ENCODE results near the gene GALNTL6. TPM values are rescaled to one million over a fixed set of nuclear protein-coding genes. Genes with fewer than 3 reads are reported as not detected.

Gene GALNTL6
- total RNA-seq, 2 experiments from 2014 or later: not detected

- Mint-ChIP-seq H3K9me3 (ENCODE audit: low read depth) (peaks cover 2% of the 10 kb centered on the region), H3K4me1 (no peaks in the 10 kb centered on the region), H3K36me3 (no peaks in the 10 kb centered on the region), H3K27me3 (no peaks in the 10 kb centered on the region), H3K4me3 (no peak overlapping the region), H3K27ac (no peak overlapping the region)
- ATAC-seq (no peak), DNase-seq (no peak)
- CTCF ChIA-PET: no interaction called here
These were observed 33.0 kb downstream of the GALNTL6 start for GRCh38 chr4:171846232-171846631.

- CTCF ChIA-PET: no interaction called here
- H3K9me3 Mint-ChIP-seq (ENCODE audit: low read depth): peaks cover 2% of the 10 kb centered on the region
- no peaks in the 10 kb centered on the region for H3K4me1 Mint-ChIP-seq
- H3K36me3 Mint-ChIP-seq: no peaks in the 10 kb centered on the region
- no peak for DNase-seq
- H3K4me3 Mint-ChIP-seq: no peak overlapping the region
- ATAC-seq: no peak
- no peaks in the 10 kb centered on the region for H3K27me3 Mint-ChIP-seq
- H3K27ac Mint-ChIP-seq: no peak overlapping the region
These were observed 33.7 kb downstream of the GALNTL6 start for GRCh38 chr4:171846893-171847292.

- Mint-ChIP-seq H3K27me3 (no peaks in the 10 kb centered on the region), H3K4me1 (no peaks in the 10 kb centered on the region), H3K36me3 (no peaks in the 10 kb centered on the region), H3K4me3 (no peak overlapping the region), H3K27ac (no peak overlapping the region), H3K9me3 (ENCODE audit: low read depth) (peaks cover 2% of the 10 kb centered on the region)
- CTCF ChIA-PET: no interaction called here
- DNase-seq: no peak
- no peak for ATAC-seq
These were observed 34.5 kb downstream of the GALNTL6 start for GRCh38 chr4:171847751-171848150.

- Mint-ChIP-seq H3K36me3 (no peaks in the 10 kb centered on the region), H3K27me3 (no peaks in the 10 kb centered on the region), H3K4me1 (no peaks in the 10 kb centered on the region), H3K4me3 (no peak overlapping the region), H3K27ac (no peak overlapping the region), H3K9me3 (ENCODE audit: low read depth) (peaks cover 6% of the 10 kb centered on the region)
- CTCF ChIA-PET: no interaction called here
- ATAC-seq (no peak), DNase-seq (no peak)
These were observed 36.5 kb downstream of the GALNTL6 start for GRCh38 chr4:171849686-171850222.

GRCh38 chr4:171851295-171851694, 38.1 kb downstream of the GALNTL6 start:
- no peaks in the 10 kb centered on the region for H3K27me3 Mint-ChIP-seq
- no peak overlapping the region for H3K27ac Mint-ChIP-seq
- peaks cover 8% of the 10 kb centered on the region for H3K9me3 Mint-ChIP-seq (ENCODE audit: low read depth)
- ATAC-seq: no peak
- CTCF ChIA-PET: no interaction called here
- no peaks in the 10 kb centered on the region for H3K4me1 Mint-ChIP-seq
- DNase-seq: no peak
- H3K4me3 Mint-ChIP-seq: no peak overlapping the region
- no peaks in the 10 kb centered on the region for H3K36me3 Mint-ChIP-seq

- CTCF ChIA-PET: no interaction called here
- DNase-seq (no peak), ATAC-seq (no peak)
- Mint-ChIP-seq H3K27ac (no peak overlapping the region), H3K9me3 (ENCODE audit: low read depth) (peaks cover 9% of the 10 kb centered on the region), H3K27me3 (no peaks in the 10 kb centered on the region), H3K4me3 (no peak overlapping the region), H3K36me3 (no peaks in the 10 kb centered on the region), H3K4me1 (no peaks in the 10 kb centered on the region)
These were observed 44.3 kb downstream of the GALNTL6 start for GRCh38 chr4:171857302-171858012.

- Mint-ChIP-seq H3K27ac (no peak overlapping the region), H3K9me3 (ENCODE audit: low read depth) (peaks cover 3% of the 10 kb centered on the region), H3K4me1 (no peaks in the 10 kb centered on the region), H3K4me3 (no peak overlapping the region), H3K27me3 (no peaks in the 10 kb centered on the region), H3K36me3 (no peaks in the 10 kb centered on the region)
- CTCF ChIA-PET: no interaction called here
- ATAC-seq (no peak), DNase-seq (no peak)
These were observed 62.1 kb downstream of the GALNTL6 start for GRCh38 chr4:171875291-171875690.

- Mint-ChIP-seq H3K4me3 (no peak overlapping the region), H3K9me3 (ENCODE audit: low read depth) (peaks cover 5% of the 10 kb centered on the region), H3K36me3 (no peaks in the 10 kb centered on the region), H3K27me3 (no peaks in the 10 kb centered on the region), H3K27ac (no peak overlapping the region), H3K4me1 (no peaks in the 10 kb centered on the region)
- DNase-seq: no peak
- no peak for ATAC-seq
- CTCF ChIA-PET: no interaction called here
These were observed 63.4 kb downstream of the GALNTL6 start for GRCh38 chr4:171876636-171877035.

- no peak overlapping the region for H3K4me3 Mint-ChIP-seq
- H3K9me3 Mint-ChIP-seq (ENCODE audit: low read depth): peaks cover 5% of the 10 kb centered on the region
- H3K4me1 Mint-ChIP-seq: no peaks in the 10 kb centered on the region
- no peaks in the 10 kb centered on the region for H3K36me3 Mint-ChIP-seq
- DNase-seq (no peak), ATAC-seq (no peak)
- CTCF ChIA-PET: no interaction called here
- no peaks in the 10 kb centered on the region for H3K27me3 Mint-ChIP-seq
- H3K27ac Mint-ChIP-seq: no peak overlapping the region
These were observed 66.9 kb downstream of the GALNTL6 start for GRCh38 chr4:171880136-171880535.

- no peak for ATAC-seq
- no peaks in the 10 kb centered on the region for H3K36me3 Mint-ChIP-seq
- no peaks in the 10 kb centered on the region for H3K4me1 Mint-ChIP-seq
- H3K4me3 Mint-ChIP-seq: no peak overlapping the region
- CTCF ChIA-PET: no interaction called here
- no peaks in the 10 kb centered on the region for H3K27me3 Mint-ChIP-seq
- DNase-seq: no peak
- no peak overlapping the region for H3K27ac Mint-ChIP-seq
- H3K9me3 Mint-ChIP-seq (ENCODE audit: low read depth): peaks cover 9% of the 10 kb centered on the region
These were observed 76.5 kb downstream of the GALNTL6 start for GRCh38 chr4:171889681-171890080.

GRCh38 chr4:171891038-171891437, 77.8 kb downstream of the GALNTL6 start:
- DNase-seq (no peak), ATAC-seq (no peak)
- H3K9me3 Mint-ChIP-seq (ENCODE audit: low read depth): peaks cover 9% of the 10 kb centered on the region
- H3K36me3 Mint-ChIP-seq: no peaks in the 10 kb centered on the region
- CTCF ChIA-PET: no interaction called here
- H3K27me3 Mint-ChIP-seq: no peaks in the 10 kb centered on the region
- H3K4me1 Mint-ChIP-seq: no peaks in the 10 kb centered on the region
- H3K27ac Mint-ChIP-seq: no peak overlapping the region
- H3K4me3 Mint-ChIP-seq: no peak overlapping the region

GRCh38 chr4:171896426-171896825, 83.2 kb downstream of the GALNTL6 start:
- Mint-ChIP-seq H3K36me3 (no peaks in the 10 kb centered on the region), H3K27me3 (no peaks in the 10 kb centered on the region), H3K27ac (no peak overlapping the region), H3K4me3 (no peak overlapping the region), H3K4me1 (no peaks in the 10 kb centered on the region), H3K9me3 (ENCODE audit: low read depth) (peaks cover 5% of the 10 kb centered on the region)
- no peak for ATAC-seq
- no peak for DNase-seq
- CTCF ChIA-PET: no interaction called here

GRCh38 chr4:171919314-171919713, 106.1 kb downstream of the GALNTL6 start:
- no peak overlapping the region for H3K4me3 Mint-ChIP-seq
- H3K4me1 Mint-ChIP-seq: no peaks in the 10 kb centered on the region
- peaks cover 6% of the 10 kb centered on the region for H3K9me3 Mint-ChIP-seq (ENCODE audit: low read depth)
- ATAC-seq (no peak), DNase-seq (no peak)
- CTCF ChIA-PET: no interaction called here
- no peak overlapping the region for H3K27ac Mint-ChIP-seq
- no peaks in the 10 kb centered on the region for H3K27me3 Mint-ChIP-seq
- H3K36me3 Mint-ChIP-seq: no peaks in the 10 kb centered on the region

GRCh38 chr4:171920901-171921300, 107.7 kb downstream of the GALNTL6 start:
- Mint-ChIP-seq H3K4me1 (no peaks in the 10 kb centered on the region), H3K27me3 (no peaks in the 10 kb centered on the region), H3K4me3 (no peak overlapping the region), H3K9me3 (ENCODE audit: low read depth) (peaks cover 6% of the 10 kb centered on the region), H3K36me3 (no peaks in the 10 kb centered on the region), H3K27ac (no peak overlapping the region)
- DNase-seq (no peak), ATAC-seq (no peak)
- CTCF ChIA-PET: no interaction called here

Data from activated CD8-positive, alpha-beta memory T cell treated with anti-CD3 and anti-CD28 coated beads, Interleukin-2, amount 10 ng/mL, durations not matched to agents 7 days and 5 days (primary cell).